Measurements from ENCODE around the gene NSMF. TPM values are rescaled to one million over a fixed set of nuclear protein-coding genes. Genes with fewer than 3 reads are reported as not detected.
A peak's percentile ranks its signal among the peaks of the same experiment; 100 is the strongest.

NSMF gene
- total RNA-seq, 1 donor from 2014 or later, result 52.5 TPM

DNA sequence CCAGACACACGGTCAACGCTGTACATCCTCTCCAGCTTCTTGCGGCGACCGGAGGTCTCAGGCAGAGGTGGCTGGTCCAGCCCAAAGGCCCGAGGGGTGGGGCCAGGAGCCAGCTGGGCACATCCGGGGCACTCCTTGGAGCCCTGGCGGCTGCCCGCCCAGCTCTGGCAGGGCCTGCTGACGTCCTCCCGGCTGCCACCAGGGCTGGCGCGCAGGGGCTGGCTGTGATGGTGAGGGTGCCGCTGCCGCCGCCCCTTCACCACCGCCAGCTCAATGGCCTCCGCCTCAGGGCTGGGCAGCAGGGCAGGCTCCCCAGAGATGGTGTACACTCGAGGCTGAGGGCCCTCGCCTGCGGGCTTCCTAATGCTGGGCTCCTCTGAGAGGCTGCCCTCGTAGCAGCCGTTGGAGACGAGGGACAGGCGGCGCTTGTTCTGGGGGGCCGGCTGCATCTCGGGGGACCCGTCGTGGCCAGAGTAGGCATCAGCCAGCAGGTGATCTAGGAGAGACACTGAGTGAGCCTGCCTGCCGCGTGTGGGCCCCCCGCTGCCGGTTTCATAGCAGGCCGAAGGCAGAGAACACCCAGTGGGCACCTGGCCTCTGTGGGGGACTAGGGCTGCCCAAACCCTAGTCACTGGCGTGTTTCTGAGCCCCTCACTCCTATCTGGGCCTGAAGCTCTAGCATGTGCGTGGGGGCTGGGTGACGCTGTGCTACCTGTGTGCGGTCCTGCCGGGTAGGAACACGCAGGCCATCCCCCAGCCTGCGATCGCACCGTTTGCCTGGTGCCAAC is 1.5 kb downstream of the NSMF start:
- no peak for DNase-seq (ENCODE audit: low read depth)
- H3K36me3 ChIP-seq (ENCODE audit: control insufficient read depth, insufficient read depth, low read length), result no peaks in the 10 kb centered on the region
- TF ChIP-seq CTCF (IDR thresholded peaks at IDR 0.05; ENCODE audit: insufficient read depth, low read length, poor library complexity, severe bottlenecking), result no peak
- peaks cover 8% of the 10 kb centered on the region for H3K27me3 ChIP-seq (ENCODE audit: control insufficient read depth, insufficient read depth, low read length)
- H3K4me3 ChIP-seq (ENCODE audit: low read depth, low read length), result peak overlapping the region; percentile 73

GRCh38 chr9:137456864-137457405 is 2.2 kb downstream of the NSMF start:
- no peak for TF ChIP-seq CTCF (IDR thresholded peaks at IDR 0.05; ENCODE audit: insufficient read depth, low read length, poor library complexity, severe bottlenecking)
- H3K4me3 ChIP-seq (ENCODE audit: low read depth, low read length), result no peak overlapping the region
- DNase-seq (ENCODE audit: low read depth), result no peak
- H3K36me3 ChIP-seq (ENCODE audit: control insufficient read depth, insufficient read depth, low read length), result no peaks in the 10 kb centered on the region
- peaks cover 3% of the 10 kb centered on the region for H3K27me3 ChIP-seq (ENCODE audit: control insufficient read depth, insufficient read depth, low read length)

GRCh38 chr9:137456061-137456863 is 2.9 kb downstream of the NSMF start:
- Histone ChIP-seq H3K27me3 (ENCODE audit: control insufficient read depth, insufficient read depth, low read length) (no peaks in the 10 kb centered on the region), H3K36me3 (ENCODE audit: control insufficient read depth, insufficient read depth, low read length) (no peaks in the 10 kb centered on the region), H3K4me3 (ENCODE audit: low read depth, low read length) (no peak overlapping the region)
- peak; percentile 37 for DNase-seq (ENCODE audit: low read depth)
- TF ChIP-seq CTCF (IDR thresholded peaks at IDR 0.05; ENCODE audit: insufficient read depth, low read length, poor library complexity, severe bottlenecking), result no peak

- Histone ChIP-seq H3K36me3 (ENCODE audit: control insufficient read depth, insufficient read depth, low read length) (no peaks in the 10 kb centered on the region), H3K27me3 (ENCODE audit: control insufficient read depth, insufficient read depth, low read length) (no peaks in the 10 kb centered on the region), H3K4me3 (ENCODE audit: low read depth, low read length) (no peak overlapping the region)
- no peak for DNase-seq (ENCODE audit: low read depth)
- TF ChIP-seq CTCF (IDR thresholded peaks at IDR 0.05; ENCODE audit: insufficient read depth, low read length, poor library complexity, severe bottlenecking), result no peak
Measured at GRCh38 chr9:137455359-137455991, 3.7 kb downstream of the NSMF start.

GRCh38 chr9:137454597-137455358 is 4.4 kb downstream of the NSMF start:
- Histone ChIP-seq H3K36me3 (ENCODE audit: control insufficient read depth, insufficient read depth, low read length) (no peaks in the 10 kb centered on the region), H3K4me3 (ENCODE audit: low read depth, low read length) (peak overlapping the region; percentile 33), H3K27me3 (ENCODE audit: control insufficient read depth, insufficient read depth, low read length) (no peaks in the 10 kb centered on the region)
- TF ChIP-seq CTCF (IDR thresholded peaks at IDR 0.05; ENCODE audit: insufficient read depth, low read length, poor library complexity, severe bottlenecking), result no peak
- no peak for DNase-seq (ENCODE audit: low read depth)

Measured in kidney epithelial cell (primary cell).